HepG2 (cell line): ENCODE results near the gene CNP. TPM values are rescaled to one million over a fixed set of nuclear protein-coding genes. Genes with fewer than 3 reads are reported as not detected.

Experiments
- CEBPG ChIP-seq: IDR thresholded peaks from 2 replicates; pipeline ENCODE4 v1.6.1; 2016
- CENPX ChIP-seq: sonication (generic); formaldehyde crosslinking; IDR thresholded peaks from 2 replicates; pipeline ENCODE4 v1.9.0; 2021; ENCODE audit warnings: mild to moderate bottlenecking, missing genetic modification reagents, moderate library complexity
- HOMEZ ChIP-seq: IDR thresholded peaks from 2 replicates; pipeline ENCODE4 v1.6.1; 2016; ENCODE audit warnings: low read depth
- KIAA2018 ChIP-seq: sonication (generic); formaldehyde crosslinking; IDR thresholded peaks from 2 replicates; pipeline ENCODE4 v1.5.0; 2020; ENCODE audit warnings: mild to moderate bottlenecking, missing genetic modification reagents, borderline replicate concordance
- MTA1 ChIP-seq: sonication (generic); formaldehyde crosslinking; IDR thresholded peaks from 2 replicates; pipeline ENCODE4 v1.4.0; 2020; ENCODE audit warnings: missing genetic modification reagents, mild to moderate bottlenecking, borderline replicate concordance
- RFX3 ChIP-seq: IDR thresholded peaks from 2 replicates; pipeline ENCODE4 v1.6.1; 2016; ENCODE audit warnings: missing biosample characterization, missing genetic modification reagents
- ZBTB43 ChIP-seq: sonication (generic); formaldehyde crosslinking; conservative IDR thresholded peaks from 2 replicates; pipeline ENCODE4 v1.4.0; 2020; ENCODE audit warnings: missing genetic modification reagents
- ZNF503 ChIP-seq: sonication (generic); formaldehyde crosslinking; IDR thresholded peaks from 2 replicates; pipeline ENCODE4 v1.4.0; 2020; ENCODE audit warnings: missing genetic modification reagents
- ZNF552 ChIP-seq: sonication (generic); formaldehyde crosslinking; IDR thresholded peaks from 2 replicates; pipeline ENCODE4 v1.9.0; 2022; ENCODE audit warnings: missing genetic modification reagents, mild to moderate bottlenecking, borderline replicate concordance
- ZNF720 ChIP-seq: sonication (generic); formaldehyde crosslinking; IDR thresholded peaks from 2 replicates; pipeline ENCODE4 v1.4.0; 2020; ENCODE audit warnings: missing genetic modification reagents
- polyA plus RNA-seq, 8 experiments: library from polyadenylated mRNA; depleted of rRNA in 3 of 8; stranded (reverse) in 7 of 8; unstranded in 1 of 8; fragments of >200 nt; fragmentation: Illumina TruSeq in 4 of 8; extraction: Trizol in 4 of 8; gene quantifications; 2 replicates each; pipeline versions ENCODE4 v1.2.1 to v1.2.3, GENCODE V29; 2011 to 2016; ENCODE audit warnings: low read depth in 4 of 8, missing spikeins in 1 of 8, mixed read lengths in 1 of 8; ENCODE audit not compliant: insufficient read depth in 1 of 8
- total RNA-seq, 5 experiments: library from RNA; depleted of rRNA; stranded (reverse); fragments of >200 nt; fragmentation: Illumina TruSeq; extraction: Trizol; gene quantifications; 2 replicates each; pipeline ENCODE4 v1.2.3, GENCODE V29; 2016; ENCODE audit warnings: low read depth in 1 of 5
- TF ChIP-seq, protein P1 (sequence below): sonication (generic); formaldehyde crosslinking; IDR thresholded peaks from 2 replicates; pipeline ENCODE4 v1.8.1; 2023; ENCODE audit warnings: mild to moderate bottlenecking, moderate library complexity, missing genetic modification reagents
- TF ChIP-seq, protein P2 (sequence below): sonication (generic); formaldehyde crosslinking; conservative IDR thresholded peaks from 2 replicates; pipeline ENCODE4 v1.8.0; 2022; ENCODE audit warnings: low read depth, missing genetic modification reagents

Gene CNP
- total and polyA plus RNA-seq, 2 of the 13 experiments (the other 11 are each of a cell fraction or from before 2014, with no cell fraction given) = 97.2 to 161 TPM

DNA sequence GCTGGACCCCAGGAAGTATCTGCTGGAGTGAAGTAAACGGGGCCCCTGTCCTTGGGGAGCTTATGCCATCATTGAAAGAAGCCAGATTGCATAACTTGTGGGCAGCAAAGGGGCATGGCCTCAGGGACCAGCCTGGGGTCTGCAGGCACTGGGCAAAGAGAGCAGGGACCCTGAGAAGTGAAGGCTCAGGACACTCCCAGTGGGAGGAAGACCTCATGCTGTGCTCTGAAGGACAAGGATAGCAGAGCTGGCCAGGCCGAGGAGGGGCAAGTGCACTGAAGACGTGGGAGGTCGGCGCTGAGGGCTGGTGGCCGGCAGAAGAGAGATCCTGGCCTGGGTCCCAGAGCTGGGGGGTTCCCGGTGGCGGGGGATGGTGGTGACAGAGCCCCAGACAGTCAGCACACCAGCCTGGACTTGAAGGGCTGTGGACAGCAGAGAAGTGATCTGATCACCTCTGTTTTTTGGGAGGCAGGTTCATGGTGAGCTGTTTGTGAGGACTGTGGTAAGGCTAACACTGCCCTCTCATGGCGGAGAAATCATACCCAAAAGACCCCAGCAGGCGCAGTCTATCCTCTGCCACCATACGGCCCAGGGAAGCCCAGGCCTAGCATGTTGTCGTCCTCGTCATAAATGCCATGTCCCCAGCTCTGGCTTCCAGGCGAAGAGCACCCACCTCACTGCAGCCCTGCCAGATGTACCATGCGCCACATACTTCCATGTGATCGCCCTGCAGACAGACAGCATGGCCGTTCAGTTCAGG is 7.1 kb upstream of the CNP start (continued):
- TF ChIP-seq KIAA2018 (CRISPR knock-in tag) (no peak), RFX3 (no peak), ZNF503 (CRISPR knock-in tag) (no peak), HOMEZ (CRISPR knock-in tag) (peak; percentile 68; the same call in 1 of the 2 replicates), CEBPG (CRISPR knock-in tag) (peak; percentile 84), ZNF720 (no peak), ZBTB43 (CRISPR knock-in tag) (no peak), ZNF552 (CRISPR knock-in tag) (0 out of 2 replicates have a peak, but pooled peaks have one; percentile 64), MTA1 (no peak), CENPX (CRISPR knock-in tag) (no peak)
- TF ChIP-seq, protein P1, sequence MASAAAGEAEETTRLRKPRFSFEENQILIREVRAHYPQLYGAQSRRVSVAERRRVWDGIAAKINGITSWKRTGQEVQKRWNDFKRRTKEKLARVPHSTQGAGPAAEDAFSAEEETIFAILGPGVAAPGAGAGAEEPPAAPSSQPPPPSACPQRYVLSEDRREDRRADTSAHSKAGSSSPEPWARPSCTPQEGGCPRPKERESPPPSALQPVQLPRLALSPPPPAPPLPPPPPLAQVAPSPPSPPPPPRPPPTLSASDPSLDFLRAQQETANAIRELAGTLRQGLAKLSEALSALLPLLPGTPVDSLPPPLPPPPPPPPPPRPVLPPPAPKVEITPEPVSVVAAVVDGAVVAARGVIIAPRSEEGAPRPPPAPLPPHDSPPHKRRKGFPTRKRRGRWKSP (CRISPR knock-in tag) = peak; percentile 54; the same call in 1 of the 2 replicates
- TF ChIP-seq, protein P2, sequence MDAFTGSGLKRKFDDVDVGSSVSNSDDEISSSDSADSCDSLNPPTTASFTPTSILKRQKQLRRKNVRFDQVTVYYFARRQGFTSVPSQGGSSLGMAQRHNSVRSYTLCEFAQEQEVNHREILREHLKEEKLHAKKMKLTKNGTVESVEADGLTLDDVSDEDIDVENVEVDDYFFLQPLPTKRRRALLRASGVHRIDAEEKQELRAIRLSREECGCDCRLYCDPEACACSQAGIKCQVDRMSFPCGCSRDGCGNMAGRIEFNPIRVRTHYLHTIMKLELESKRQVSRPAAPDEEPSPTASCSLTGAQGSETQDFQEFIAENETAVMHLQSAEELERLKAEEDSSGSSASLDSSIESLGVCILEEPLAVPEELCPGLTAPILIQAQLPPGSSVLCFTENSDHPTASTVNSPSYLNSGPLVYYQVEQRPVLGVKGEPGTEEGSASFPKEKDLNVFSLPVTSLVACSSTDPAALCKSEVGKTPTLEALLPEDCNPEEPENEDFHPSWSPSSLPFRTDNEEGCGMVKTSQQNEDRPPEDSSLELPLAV (CRISPR knock-in tag) = no peak
